ENCODE data around the gene TMEM63C.

Gene TMEM63C

DNA sequence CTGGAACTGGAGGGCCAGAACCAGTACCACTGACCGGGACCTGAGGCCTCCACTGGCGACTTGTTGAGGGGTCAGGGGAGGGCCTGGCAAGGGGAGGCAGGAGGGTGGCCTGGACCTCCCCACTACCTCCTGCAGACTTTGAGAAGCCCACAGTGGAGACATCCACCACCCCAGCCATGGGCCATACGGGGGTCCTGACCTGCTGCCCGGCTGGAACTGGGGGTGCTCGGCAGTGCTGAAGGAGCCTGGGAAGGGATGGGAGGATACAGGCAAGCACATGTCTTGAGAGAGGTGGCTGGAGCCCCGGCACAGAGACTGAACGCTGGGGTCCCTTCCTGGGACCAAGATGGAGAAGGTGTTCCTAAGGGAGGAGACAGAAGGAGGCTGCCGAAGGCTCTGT is 75.1 kb downstream of the TMEM63C start:
- no CpG with 5 or more reads among the region's 8 CpGs for WGBS (ENCODE audit: insufficient coverage, insufficient read length)
- DNase-seq (ENCODE audit: low read depth, low spot score) = no peak
- no peaks in the 10 kb centered on the region; the same call in 1 of the 2 replicates for H3K4me1 ChIP-seq (ENCODE audit: control insufficient read depth, insufficient read depth, low read length)
- H3K27ac ChIP-seq (ENCODE audit: low read length) = no peak overlapping the region
- H3K36me3 ChIP-seq (ENCODE audit: control insufficient read depth, insufficient read depth, low read length) = 0 out of 2 replicates have a peak, but pooled peaks cover 2% of the 10 kb centered on the region
- H3K4me3 ChIP-seq (ENCODE audit: low read length) = no peak overlapping the region
- no peaks in the 10 kb centered on the region for H3K27me3 ChIP-seq (ENCODE audit: control insufficient read depth, insufficient read depth, low read length)
- no peaks in the 10 kb centered on the region for H3K9me3 ChIP-seq (ENCODE audit: control insufficient read depth, insufficient read depth, low read length)

DNA sequence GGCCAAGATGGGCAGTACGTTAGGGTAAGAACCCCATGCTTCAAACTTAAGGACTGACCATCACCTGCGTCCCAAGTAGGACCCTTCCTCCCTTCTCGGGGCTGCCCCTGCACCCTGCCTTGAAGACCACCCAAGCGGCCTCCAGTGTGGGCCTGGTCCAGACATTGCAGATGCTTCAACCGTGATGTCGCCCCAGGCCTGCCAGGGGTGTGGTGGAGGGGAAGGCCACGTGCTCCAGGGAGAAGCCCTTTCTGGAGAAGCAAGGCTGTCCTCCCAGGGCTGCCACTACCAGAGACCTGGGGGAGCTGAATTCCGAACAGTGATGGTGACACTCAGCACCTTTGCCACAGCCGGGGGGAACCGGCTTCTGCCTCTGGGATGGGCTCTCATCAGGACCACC is 76.1 kb downstream of the TMEM63C start:
- no peak for DNase-seq (ENCODE audit: low read depth, low spot score)
- Histone ChIP-seq H3K27me3 (ENCODE audit: control insufficient read depth, insufficient read depth, low read length) (no peaks in the 10 kb centered on the region), H3K4me3 (ENCODE audit: low read length) (no peak overlapping the region), H3K9me3 (ENCODE audit: control insufficient read depth, insufficient read depth, low read length) (no peaks in the 10 kb centered on the region), H3K4me1 (ENCODE audit: control insufficient read depth, insufficient read depth, low read length) (no peaks in the 10 kb centered on the region; the same call in 1 of the 2 replicates), H3K27ac (ENCODE audit: low read length) (no peak overlapping the region), H3K36me3 (ENCODE audit: control insufficient read depth, insufficient read depth, low read length) (no peaks in the 10 kb centered on the region)
- no CpG with 5 or more reads among the region's 10 CpGs for WGBS (ENCODE audit: insufficient coverage, insufficient read length)

- H3K27me3 ChIP-seq (ENCODE audit: control insufficient read depth, insufficient read depth, low read length) = no peaks in the 10 kb centered on the region
- no peaks in the 10 kb centered on the region; the same call in 1 of the 2 replicates for H3K4me1 ChIP-seq (ENCODE audit: control insufficient read depth, insufficient read depth, low read length)
- H3K36me3 ChIP-seq (ENCODE audit: control insufficient read depth, insufficient read depth, low read length) = no peaks in the 10 kb centered on the region
- H3K4me3 ChIP-seq (ENCODE audit: low read length) = no peak overlapping the region
- WGBS (ENCODE audit: insufficient coverage, insufficient read length) = no CpG with 5 or more reads among the region's 5 CpGs
- H3K27ac ChIP-seq (ENCODE audit: low read length) = no peak overlapping the region
- DNase-seq (ENCODE audit: low read depth, low spot score) = no peak
- H3K9me3 ChIP-seq (ENCODE audit: control insufficient read depth, insufficient read depth, low read length) = no peaks in the 10 kb centered on the region
These were observed 77.0 kb downstream of the TMEM63C start for GRCh38 chr14:77258566-77258965.

DNA sequence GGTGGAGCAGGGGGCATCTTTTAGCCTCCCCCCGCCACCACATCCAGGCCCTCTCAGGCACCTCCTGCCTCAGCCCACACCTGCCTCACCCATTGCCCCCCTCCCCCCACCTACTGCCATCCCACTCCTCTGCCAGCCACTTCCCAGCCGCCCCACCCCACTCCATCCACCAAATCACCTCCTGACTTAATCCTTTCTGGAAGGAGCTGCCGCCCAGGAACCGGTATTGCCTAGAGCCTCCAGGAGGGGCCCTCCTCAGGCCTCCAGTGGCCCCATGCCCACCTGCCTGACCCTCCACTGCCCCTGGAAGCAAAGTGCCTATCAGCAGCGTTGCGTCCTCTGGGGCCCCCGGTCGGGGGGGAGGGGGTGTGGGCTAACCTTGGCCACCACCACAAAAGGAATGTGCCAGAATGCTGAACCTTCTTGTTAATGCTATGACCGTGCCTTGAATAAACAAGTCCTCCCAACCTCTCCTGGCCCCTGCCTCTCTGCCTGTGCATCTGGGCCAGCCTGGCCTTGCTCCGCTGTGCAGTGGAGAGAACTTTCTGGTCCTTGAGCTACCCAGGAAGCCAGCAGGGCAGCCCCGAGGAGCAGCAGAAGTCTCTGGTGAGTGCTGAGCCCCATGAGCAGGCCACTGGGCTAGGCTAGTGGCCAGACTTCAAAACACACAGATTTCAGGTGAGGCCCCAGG is 77.6 kb downstream of the TMEM63C start:
- H3K9me3 ChIP-seq (ENCODE audit: control insufficient read depth, insufficient read depth, low read length) = no peaks in the 10 kb centered on the region
- no CpG with 5 or more reads among the region's 11 CpGs for WGBS (ENCODE audit: insufficient coverage, insufficient read length)
- H3K36me3 ChIP-seq (ENCODE audit: control insufficient read depth, insufficient read depth, low read length) = no peaks in the 10 kb centered on the region
- H3K4me3 ChIP-seq (ENCODE audit: low read length) = no peak overlapping the region
- no peak overlapping the region for H3K27ac ChIP-seq (ENCODE audit: low read length)
- H3K4me1 ChIP-seq (ENCODE audit: control insufficient read depth, insufficient read depth, low read length) = no peaks in the 10 kb centered on the region; the same call in 1 of the 2 replicates
- DNase-seq (ENCODE audit: low read depth, low spot score) = no peak
- H3K27me3 ChIP-seq (ENCODE audit: control insufficient read depth, insufficient read depth, low read length) = no peaks in the 10 kb centered on the region

DNA sequence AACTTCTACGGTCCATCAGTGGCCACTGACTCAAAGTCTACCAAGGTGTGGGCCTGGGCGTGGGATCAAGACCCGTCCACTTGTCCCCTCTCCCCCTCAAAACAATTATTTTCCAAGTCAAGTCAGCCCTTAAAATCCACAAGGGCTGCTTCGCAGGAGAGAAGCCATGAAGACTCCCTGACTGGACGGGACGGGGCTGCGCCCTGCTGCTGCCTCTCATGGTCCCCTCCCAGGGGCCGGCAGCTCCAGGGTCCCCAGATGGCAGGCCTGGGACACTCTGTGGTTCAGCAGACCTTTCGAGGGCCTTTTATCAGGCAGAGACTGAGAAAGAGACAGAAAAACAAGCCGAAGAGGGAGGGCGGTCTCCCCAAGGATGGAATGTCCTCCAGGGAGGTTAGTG is 78.6 kb downstream of the TMEM63C start:
- H3K4me1 ChIP-seq (ENCODE audit: control insufficient read depth, insufficient read depth, low read length) = no peaks in the 10 kb centered on the region
- WGBS (ENCODE audit: insufficient coverage, insufficient read length) = no CpG with 5 or more reads among the region's 11 CpGs
- DNase-seq (ENCODE audit: low read depth, low spot score) = no peak
- no peaks in the 10 kb centered on the region for H3K9me3 ChIP-seq (ENCODE audit: control insufficient read depth, insufficient read depth, low read length)
- no peaks in the 10 kb centered on the region for H3K27me3 ChIP-seq (ENCODE audit: control insufficient read depth, insufficient read depth, low read length)
- no peaks in the 10 kb centered on the region for H3K36me3 ChIP-seq (ENCODE audit: control insufficient read depth, insufficient read depth, low read length)
- no peak overlapping the region for H3K4me3 ChIP-seq (ENCODE audit: low read length)
- H3K27ac ChIP-seq (ENCODE audit: low read length) = no peak overlapping the region

- Histone ChIP-seq H3K4me1 (ENCODE audit: control insufficient read depth, insufficient read depth, low read length) (no peaks in the 10 kb centered on the region), H3K36me3 (ENCODE audit: control insufficient read depth, insufficient read depth, low read length) (no peaks in the 10 kb centered on the region), H3K4me3 (ENCODE audit: low read length) (no peak overlapping the region), H3K27ac (ENCODE audit: low read length) (no peak overlapping the region), H3K9me3 (ENCODE audit: control insufficient read depth, insufficient read depth, low read length) (no peaks in the 10 kb centered on the region), H3K27me3 (ENCODE audit: control insufficient read depth, insufficient read depth, low read length) (no peaks in the 10 kb centered on the region)
- WGBS (ENCODE audit: insufficient coverage, insufficient read length) = no CpG with 5 or more reads among the region's 10 CpGs
- no peak for DNase-seq (ENCODE audit: low read depth, low spot score)
These were observed 79.0 kb downstream of the TMEM63C start for GRCh38 chr14:77260631-77261030.

GRCh38 chr14:77264466-77265186 is 83.0 kb downstream of the TMEM63C start:
- Histone ChIP-seq H3K27ac (ENCODE audit: low read length) (no peak overlapping the region), H3K4me3 (ENCODE audit: low read length) (no peak overlapping the region), H3K4me1 (ENCODE audit: control insufficient read depth, insufficient read depth, low read length) (no peaks in the 10 kb centered on the region), H3K36me3 (ENCODE audit: control insufficient read depth, insufficient read depth, low read length) (no peaks in the 10 kb centered on the region), H3K27me3 (ENCODE audit: control insufficient read depth, insufficient read depth, low read length) (no peaks in the 10 kb centered on the region; the same call in 1 of the 2 replicates), H3K9me3 (ENCODE audit: control insufficient read depth, insufficient read depth, low read length) (no peaks in the 10 kb centered on the region)
- no CpG with 5 or more reads among the region's 16 CpGs for WGBS (ENCODE audit: insufficient coverage, insufficient read length)
- no peak for DNase-seq (ENCODE audit: low read depth, low spot score)

DNA sequence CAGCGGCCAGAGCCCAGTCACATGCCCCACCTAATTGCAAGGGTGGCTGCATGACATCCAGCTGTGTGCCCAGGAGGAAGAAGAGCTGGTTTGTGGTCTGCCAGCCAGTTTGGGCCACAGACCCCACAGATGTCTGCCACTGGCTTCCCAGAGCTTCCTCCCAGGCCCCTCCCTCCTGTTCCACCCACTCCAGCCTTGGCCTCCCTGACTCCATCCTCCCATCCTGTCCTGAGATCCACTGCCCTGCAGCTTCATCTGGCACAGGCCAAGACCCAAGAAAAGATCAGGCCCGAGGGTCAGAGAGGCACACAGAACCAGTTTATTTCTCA is 83.6 kb downstream of the TMEM63C start:
- DNase-seq (ENCODE audit: low read depth, low spot score) = no peak
- H3K36me3 ChIP-seq (ENCODE audit: control insufficient read depth, insufficient read depth, low read length) = no peaks in the 10 kb centered on the region
- no CpG with 5 or more reads among the region's 2 CpGs for WGBS (ENCODE audit: insufficient coverage, insufficient read length)
- H3K4me3 ChIP-seq (ENCODE audit: low read length) = no peak overlapping the region
- no peaks in the 10 kb centered on the region for H3K9me3 ChIP-seq (ENCODE audit: control insufficient read depth, insufficient read depth, low read length)
- no peaks in the 10 kb centered on the region; the same call in 1 of the 2 replicates for H3K4me1 ChIP-seq (ENCODE audit: control insufficient read depth, insufficient read depth, low read length)
- no peak overlapping the region for H3K27ac ChIP-seq (ENCODE audit: low read length)
- H3K27me3 ChIP-seq (ENCODE audit: control insufficient read depth, insufficient read depth, low read length) = peaks cover 4% of the 10 kb centered on the region

DNA sequence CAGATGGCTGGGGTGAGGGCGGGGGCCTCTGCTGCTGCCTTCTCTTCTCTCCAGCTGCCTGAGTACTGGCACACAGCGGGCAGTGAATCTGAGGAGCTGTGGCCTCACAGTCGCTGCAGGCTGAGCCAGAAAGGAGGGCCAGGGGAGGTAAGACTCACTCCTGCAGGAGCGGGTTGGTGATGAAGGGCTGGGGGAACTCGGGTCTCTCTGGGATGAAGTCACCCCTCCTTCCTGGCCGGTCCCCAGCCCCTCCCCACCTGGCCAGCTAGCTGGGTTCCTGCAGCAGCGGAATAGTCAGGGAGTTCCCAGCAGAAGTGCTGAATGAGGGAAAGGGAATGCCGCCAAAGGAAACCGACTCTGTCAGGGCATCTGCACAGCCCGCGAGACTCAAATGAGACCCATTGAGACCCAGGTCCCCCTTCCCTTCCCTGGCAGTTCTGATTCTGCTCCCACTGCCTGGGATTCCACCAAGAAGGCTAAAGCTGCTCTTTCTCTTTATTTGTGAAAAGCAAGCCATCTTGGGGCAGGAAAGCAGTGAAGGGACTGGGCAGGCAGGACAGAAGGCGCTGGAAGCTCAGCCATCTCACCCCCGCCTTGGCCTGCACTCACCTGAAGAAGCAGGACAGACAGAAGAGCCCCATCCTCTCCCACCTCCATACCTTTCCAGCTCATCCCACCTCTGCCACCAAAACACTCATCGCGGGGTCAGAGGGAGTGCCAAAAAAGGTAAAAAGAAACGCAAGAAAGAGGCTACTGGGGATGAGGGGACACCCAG is 84.2 kb downstream of the TMEM63C start:
- no CpG with 5 or more reads among the region's 16 CpGs for WGBS (ENCODE audit: insufficient coverage, insufficient read length)
- no peaks in the 10 kb centered on the region for H3K36me3 ChIP-seq (ENCODE audit: control insufficient read depth, insufficient read depth, low read length)
- H3K27ac ChIP-seq (ENCODE audit: low read length) = no peak overlapping the region
- no peak overlapping the region for H3K4me3 ChIP-seq (ENCODE audit: low read length)
- DNase-seq (ENCODE audit: low read depth, low spot score) = no peak
- H3K4me1 ChIP-seq (ENCODE audit: control insufficient read depth, insufficient read depth, low read length) = peaks cover 4% of the 10 kb centered on the region; the same call in 1 of the 2 replicates
- peaks cover 10% of the 10 kb centered on the region for H3K27me3 ChIP-seq (ENCODE audit: control insufficient read depth, insufficient read depth, low read length)
- H3K9me3 ChIP-seq (ENCODE audit: control insufficient read depth, insufficient read depth, low read length) = no peaks in the 10 kb centered on the region

DNA sequence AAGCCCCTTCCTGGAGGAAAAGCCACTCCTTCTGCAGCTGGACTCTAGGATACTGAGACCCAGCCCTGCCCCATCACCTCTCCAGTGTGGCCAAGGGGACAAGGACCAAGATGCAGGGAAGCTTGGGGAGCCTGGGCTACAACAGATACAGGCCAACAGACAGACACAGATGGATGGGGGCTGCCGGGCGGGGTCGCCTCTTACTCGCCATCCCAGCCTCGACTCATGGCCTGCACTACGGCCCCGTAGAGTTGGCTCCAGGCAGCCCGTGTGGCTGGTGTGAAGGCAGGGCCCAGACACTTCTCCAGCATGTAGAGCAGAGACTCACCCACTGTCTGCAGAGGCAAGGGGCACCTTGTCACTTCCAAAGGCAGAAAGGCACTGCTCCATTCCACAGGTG is 84.7 kb downstream of the TMEM63C start:
- Histone ChIP-seq H3K27ac (ENCODE audit: low read length) (no peak overlapping the region), H3K36me3 (ENCODE audit: control insufficient read depth, insufficient read depth, low read length) (no peaks in the 10 kb centered on the region), H3K4me1 (ENCODE audit: control insufficient read depth, insufficient read depth, low read length) (peaks cover 4% of the 10 kb centered on the region; the same call in 1 of the 2 replicates), H3K27me3 (ENCODE audit: control insufficient read depth, insufficient read depth, low read length) (peaks cover 15% of the 10 kb centered on the region), H3K9me3 (ENCODE audit: control insufficient read depth, insufficient read depth, low read length) (no peaks in the 10 kb centered on the region), H3K4me3 (ENCODE audit: low read length) (no peak overlapping the region)
- no peak for DNase-seq (ENCODE audit: low read depth, low spot score)
- WGBS (ENCODE audit: insufficient coverage, insufficient read length) = no CpG with 5 or more reads among the region's 8 CpGs
